ENCODE measurements around the gene SULT4A1.
"Not testable (repeated sequence)": the region's sequence is repeated elsewhere in the genome, so short reads cannot be mapped to it uniquely, and the experiment has no call there.

SULT4A1 gene

GRCh38 chr22:43862074-43862881 lies at the start of gene SULT4A1:
Gene SULT4A1 (minus strand): TSS chr22:43862513. CDS start chr22:43862382, 131 bp downstream.
- TF ChIP-seq CTCF (IDR thresholded peaks at IDR 0.05; ENCODE audit: extremely low read depth, insufficient read depth, missing control alignments) = no peak
- in situ Hi-C loops (cut with MboI; ENCODE audit: low pct_unique_long_range_greater_than_20kb, low sequenced_read_pairs, unreplicated experiment) = no loop called here
- DNase-seq (ENCODE audit: low spot score) = no peak

GRCh38 chr22:43911351-43911750 lies 49.0 kb upstream of the SULT4A1 start:
- no peak for TF ChIP-seq CTCF (IDR thresholded peaks at IDR 0.05; ENCODE audit: extremely low read depth, insufficient read depth, missing control alignments)
- DNase-seq (ENCODE audit: low spot score) = no peak
- in situ Hi-C loops (cut with MboI; ENCODE audit: low pct_unique_long_range_greater_than_20kb, low sequenced_read_pairs, unreplicated experiment) = no loop called here

GRCh38 chr22:43910178-43910695 lies 47.9 kb upstream of the SULT4A1 start:
- TF ChIP-seq CTCF (IDR thresholded peaks at IDR 0.05; ENCODE audit: extremely low read depth, insufficient read depth, missing control alignments) = no peak
- no peak for DNase-seq (ENCODE audit: low spot score)
- in situ Hi-C loops (cut with MboI; ENCODE audit: low pct_unique_long_range_greater_than_20kb, low sequenced_read_pairs, unreplicated experiment) = no loop called here

- no peak for TF ChIP-seq CTCF (IDR thresholded peaks at IDR 0.05; ENCODE audit: extremely low read depth, insufficient read depth, missing control alignments)
- DNase-seq (ENCODE audit: low spot score) = no peak
- in situ Hi-C loops (cut with MboI; ENCODE audit: low pct_unique_long_range_greater_than_20kb, low sequenced_read_pairs, unreplicated experiment) = no loop called here
Measured at GRCh38 chr22:43909708-43910107, 47.4 kb upstream of the SULT4A1 start.

- DNase-seq (ENCODE audit: low spot score) = no peak
- TF ChIP-seq CTCF (IDR thresholded peaks at IDR 0.05; ENCODE audit: extremely low read depth, insufficient read depth, missing control alignments) = no peak
- in situ Hi-C loops (cut with MboI; ENCODE audit: low pct_unique_long_range_greater_than_20kb, low sequenced_read_pairs, unreplicated experiment) = no loop called here
Measured at GRCh38 chr22:43905681-43906080, 43.4 kb upstream of the SULT4A1 start.

GRCh38 chr22:43904412-43904811 lies 42.1 kb upstream of the SULT4A1 start:
- in situ Hi-C loops (cut with MboI; ENCODE audit: low pct_unique_long_range_greater_than_20kb, low sequenced_read_pairs, unreplicated experiment); DNase-seq (ENCODE audit: low spot score): not testable (repeated sequence)

GRCh38 chr22:43903033-43903432 lies 40.7 kb upstream of the SULT4A1 start:
- DNase-seq (ENCODE audit: low spot score); in situ Hi-C loops (cut with MboI; ENCODE audit: low pct_unique_long_range_greater_than_20kb, low sequenced_read_pairs, unreplicated experiment): not testable (repeated sequence)

Data from GM13977 (cell line).